PC-9 (cell line): ENCODE results near the gene GAS2L1. TPM values are rescaled to one million over a fixed set of nuclear protein-coding genes. Genes with fewer than 3 reads are reported as not detected.

Source experiments
- BruUV-seq: library from RNA; stranded (reverse); fragments of 400-500 nt; replicated peaks from 2 replicates; lab custom pipeline; 2021; lab: Mats Ljungman, UMichigan
- CTCF ChIA-PET: fragments of 300-600 bp; sonication (Branson Sonifier 250); formaldehyde crosslinking; loops from one replicate; lab custom pipeline; 2022; ENCODE audit warnings: antibody characterized with exemption; lab: Charles Lee
- POLR2A ChIA-PET: fragments of 300-600 bp; sonication (Branson Sonifier 250); formaldehyde crosslinking; loops from one replicate; lab custom pipeline; 2022; ENCODE audit warnings: antibody characterized with exemption; ENCODE audit not compliant: unreplicated experiment; lab: Charles Lee
- DNase-seq, 2 experiments: peaks; one replicate each; pipeline versions ENCODE4 v3.0.0 to v3.0.0-alpha.2; 2015 to 2022; ENCODE audit warnings: mixed read lengths in 1 of 2
- H2AFZ ChIP-seq: fragments of 200-600 bp; sonication (generic); 2 replicates; pipeline ENCODE4 v1.8.1; 2017; ENCODE audit warnings: antibody characterized with exemption
- H3F3A ChIP-seq: fragments of 200-600 bp; sonication (generic); 2 replicates; pipeline ENCODE4 v1.8.1; 2017; ENCODE audit warnings: antibody characterized with exemption, mild to moderate bottlenecking, low read depth; ENCODE audit not compliant: insufficient read depth
- H3K27ac ChIP-seq: fragments of 200-600 bp; sonication (generic); 2 replicates; pipeline ENCODE4 v1.6.1; 2016; ENCODE audit warnings: mixed run types
- H3K27me3 ChIP-seq: fragments of 200-600 bp; sonication (generic); 2 replicates; pipeline ENCODE4 v1.6.1; 2016; ENCODE audit warnings: low read depth, mixed run types; ENCODE audit not compliant: insufficient read depth
- H3K36me3 ChIP-seq: fragments of 200-600 bp; sonication (generic); 2 replicates; pipeline ENCODE4 v1.6.1; 2016; ENCODE audit warnings: low read depth, mixed run types
- H3K4me1 ChIP-seq: fragments of 200-600 bp; sonication (generic); replicated peaks from 2 replicates; pipeline ENCODE4 v1.6.1; 2016; ENCODE audit warnings: mixed run types; ENCODE audit not compliant: insufficient read depth
- H3K4me2 ChIP-seq: fragments of 200-600 bp; sonication (generic); 2 replicates; pipeline ENCODE4 v1.6.1; 2017; ENCODE audit warnings: mixed run types
- H3K4me3 ChIP-seq: fragments of 200-600 bp; sonication (generic); 2 replicates; pipeline ENCODE4 v1.6.1; 2016; ENCODE audit warnings: mixed run types
- H3K79me2 ChIP-seq: fragments of 200-600 bp; sonication (generic); 2 replicates; pipeline ENCODE4 v1.6.1; 2017; ENCODE audit warnings: low read depth, mixed run types
- H3K9me2 ChIP-seq: fragments of 200-600 bp; sonication (generic); 2 replicates; pipeline ENCODE4 v1.8.1; 2017; ENCODE audit warnings: mild to moderate bottlenecking; ENCODE audit not compliant: insufficient read depth
- H3K9me3 ChIP-seq: fragments of 200-600 bp; sonication (generic); 2 replicates; pipeline ENCODE4 v1.8.1; 2016; ENCODE audit warnings: low read depth; ENCODE audit not compliant: insufficient read depth
- H4K20me1 ChIP-seq: fragments of 200-600 bp; sonication (generic); 2 replicates; pipeline ENCODE4 v1.8.1; 2017; ENCODE audit not compliant: insufficient read depth
- EZH2 ChIP-seq: fragments of 200-600 bp; sonication (generic); IDR thresholded peaks from 2 replicates; pipeline ENCODE4 v1.8.0; 2017; ENCODE audit warnings: antibody characterized with exemption, low read depth
- intact Hi-C: fragments of 100-400 bp; cut with micrococcal nuclease; formaldehyde crosslinking; loops from one replicate; pipeline ENCODE4 v1.10.0; 2022; ENCODE audit not compliant: unreplicated experiment
- total RNA-seq: library from RNA; stranded (reverse); gene quantifications from 2 replicates; pipeline ENCODE4 v1.2.3, GENCODE V29; 2021
- TF ChIP-seq, protein P1 (sequence below): fragments of 200-600 bp; sonication (generic); conservative IDR thresholded peaks from 2 replicates; pipeline ENCODE4 v1.6.1; 2017; ENCODE audit warnings: mixed run types, antibody characterized with exemption, mild to moderate bottlenecking, moderate library complexity

Gene GAS2L1
- total RNA-seq, 1 experiment from 2014 or later, result 15.2 TPM

GRCh38 chr22:29334148-29334547 lies 27.7 kb downstream of the GAS2L1 start:
- H4K20me1 ChIP-seq, result no peaks in the 10 kb centered on the region
- BruUV-seq, result no TSS peak
- no peaks in the 10 kb centered on the region for H3K27me3 ChIP-seq
- H3K4me1 ChIP-seq, result no peaks in the 10 kb centered on the region
- H3K79me2 ChIP-seq, result no peaks in the 10 kb centered on the region
- H3K9me2 ChIP-seq, result no peaks in the 10 kb centered on the region
- DNase-seq, result no peak
- ChIA-PET CTCF (no interaction called here), POLR2A (no interaction called here)
- H3K4me2 ChIP-seq, result no peak overlapping the region
- H3K27ac ChIP-seq, result no peak overlapping the region
- intact Hi-C loops, result no loop called here
- no peak overlapping the region for H3K4me3 ChIP-seq
- H3K36me3 ChIP-seq, result no peaks in the 10 kb centered on the region; the same call in 1 of the 2 replicates
- H3K9me3 ChIP-seq, result no peaks in the 10 kb centered on the region
- H2AFZ ChIP-seq, result no peak overlapping the region
- TF ChIP-seq, protein P1, sequence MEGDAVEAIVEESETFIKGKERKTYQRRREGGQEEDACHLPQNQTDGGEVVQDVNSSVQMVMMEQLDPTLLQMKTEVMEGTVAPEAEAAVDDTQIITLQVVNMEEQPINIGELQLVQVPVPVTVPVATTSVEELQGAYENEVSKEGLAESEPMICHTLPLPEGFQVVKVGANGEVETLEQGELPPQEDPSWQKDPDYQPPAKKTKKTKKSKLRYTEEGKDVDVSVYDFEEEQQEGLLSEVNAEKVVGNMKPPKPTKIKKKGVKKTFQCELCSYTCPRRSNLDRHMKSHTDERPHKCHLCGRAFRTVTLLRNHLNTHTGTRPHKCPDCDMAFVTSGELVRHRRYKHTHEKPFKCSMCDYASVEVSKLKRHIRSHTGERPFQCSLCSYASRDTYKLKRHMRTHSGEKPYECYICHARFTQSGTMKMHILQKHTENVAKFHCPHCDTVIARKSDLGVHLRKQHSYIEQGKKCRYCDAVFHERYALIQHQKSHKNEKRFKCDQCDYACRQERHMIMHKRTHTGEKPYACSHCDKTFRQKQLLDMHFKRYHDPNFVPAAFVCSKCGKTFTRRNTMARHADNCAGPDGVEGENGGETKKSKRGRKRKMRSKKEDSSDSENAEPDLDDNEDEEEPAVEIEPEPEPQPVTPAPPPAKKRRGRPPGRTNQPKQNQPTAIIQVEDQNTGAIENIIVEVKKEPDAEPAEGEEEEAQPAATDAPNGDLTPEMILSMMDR, result no peak
- no peak for TF ChIP-seq EZH2
- H3F3A ChIP-seq, result no peaks in the 10 kb centered on the region

- Histone ChIP-seq H3K4me3 (no peak overlapping the region), H3K4me1 (no peaks in the 10 kb centered on the region), H2AFZ (no peak overlapping the region), H3K4me2 (no peak overlapping the region), H3K79me2 (no peaks in the 10 kb centered on the region), H3K36me3 (no peaks in the 10 kb centered on the region; the same call in 1 of the 2 replicates), H3K9me3 (no peaks in the 10 kb centered on the region), H3K27ac (no peak overlapping the region), H3F3A (no peaks in the 10 kb centered on the region), H4K20me1 (no peaks in the 10 kb centered on the region), H3K27me3 (no peaks in the 10 kb centered on the region), H3K9me2 (no peaks in the 10 kb centered on the region)
- TF ChIP-seq, protein P1, result no peak
- no peak for TF ChIP-seq EZH2
- DNase-seq, result no peak
- POLR2A ChIA-PET, result no interaction called here
- CTCF ChIA-PET, result no interaction called here
- no TSS peak for BruUV-seq
- intact Hi-C loops, result no loop called here
Measured at GRCh38 chr22:29334696-29335344, 28.4 kb downstream of the GAS2L1 start.

GRCh38 chr22:29335656-29336055 lies 29.2 kb downstream of the GAS2L1 start:
- TF ChIP-seq EZH2, result no peak
- TF ChIP-seq, protein P1, result no peak
- no peak overlapping the region for H3K27ac ChIP-seq
- BruUV-seq, result no TSS peak
- no peaks in the 10 kb centered on the region for H3K79me2 ChIP-seq
- H3F3A ChIP-seq, result no peaks in the 10 kb centered on the region
- H3K4me1 ChIP-seq, result no peaks in the 10 kb centered on the region
- no peak overlapping the region for H3K4me3 ChIP-seq
- DNase-seq, result no peak
- H3K27me3 ChIP-seq, result no peaks in the 10 kb centered on the region
- CTCF ChIA-PET, result no interaction called here
- no peaks in the 10 kb centered on the region for H3K9me3 ChIP-seq
- H2AFZ ChIP-seq, result no peak overlapping the region
- intact Hi-C loops, result no loop called here
- peaks cover 6% of the 10 kb centered on the region; the same call in 1 of the 2 replicates for H3K36me3 ChIP-seq
- no peaks in the 10 kb centered on the region for H4K20me1 ChIP-seq
- POLR2A ChIA-PET, result no interaction called here
- H3K9me2 ChIP-seq, result no peaks in the 10 kb centered on the region
- H3K4me2 ChIP-seq, result no peak overlapping the region
